K562 (cell line): ENCODE measurements around the gene UPP1. TPM values are rescaled to one million over a fixed set of nuclear protein-coding genes. Genes with fewer than 3 reads are reported as not detected.

ENCODE experiments used
- ATAC-seq: fragments of 200-7000 bp; cut with Tn5 transposase; 3 replicates; pipeline ENCODE4 v1.9.1; 2020; ENCODE audit warnings: moderate library complexity
- BruUV-seq: library from RNA; stranded (reverse); fragments of 400-500 nt; replicated peaks from 2 replicates; lab custom pipeline; 2021; lab: Mats Ljungman, UMichigan
- CTCF ChIA-PET: fragments of 300-600 bp; formaldehyde crosslinking; extraction: SDS; loops from one replicate; lab custom pipeline; 2021; ENCODE audit warnings: low intra/inter-chr PET ratio; lab: Yijun Ruan, JAX
- POLR2A ChIA-PET: fragments of 300-600, 350-650 bp; sonication (Branson Sonifier 250); formaldehyde crosslinking; extraction: SDS; loops from one replicate; lab custom pipeline; 2021; ENCODE audit warnings: antibody characterized with exemption, inconsistent platforms; lab: Yijun Ruan, JAX
- DNase-seq, 4 experiments: peaks; one replicate each; pipeline versions ENCODE4 v3.0.0 to v3.0.0-alpha.2; 2011 to 2018; ENCODE audit warnings: low spot score in 3 of 4, mixed read lengths in 3 of 4; ENCODE audit errors: extremely low read depth in 1 of 4
- FAIRE-seq: peaks from 2 replicates; lab custom pipeline; 2011; peaks lifted over from hg19 to GRCh38; lab: Jason Lieb, UNC
- H2AFZ ChIP-seq: 2 replicates; pipeline ENCODE4 v1.6.0; 2011; ENCODE audit warnings: low read depth, low read length, control low read depth, inconsistent platforms
- H3K27ac ChIP-seq: fragments of 200-600 bp; 3 replicates; pipeline ENCODE4 v1.8.0; 2011; ENCODE audit warnings: low read depth, mild to moderate bottlenecking, control low read depth, inconsistent platforms, low read length, moderate library complexity, mixed read lengths; ENCODE audit errors: extremely low read depth
- H3K27me3 ChIP-seq, 2 experiments: fragments of 300-600 bp in 1 of 2; 2 replicates in 1 of 2; 3 replicates in 1 of 2; pipeline versions ENCODE4 v1.6.0 to v1.8.0; 2011; ENCODE audit warnings: inconsistent platforms in 2 of 2, low read length in 2 of 2, mild to moderate bottlenecking in 1 of 2, mixed read lengths in 1 of 2, moderate library complexity in 1 of 2; ENCODE audit not compliant: control insufficient read depth in 2 of 2, insufficient read depth in 2 of 2
- H3K36me3 ChIP-seq: fragments of 300-600 bp; 3 replicates; pipeline ENCODE4 v1.8.0; 2011; ENCODE audit warnings: mild to moderate bottlenecking, low read length, inconsistent platforms; ENCODE audit not compliant: control insufficient read depth, insufficient read depth
- H3K4me1 ChIP-seq, 2 experiments: fragments of 200-600 bp in 1 of 2; replicated peaks in 1 of 2; 2 replicates in 1 of 2; 3 replicates in 1 of 2; pipeline versions ENCODE4 v1.5.1 to v1.8.0; 2011; ENCODE audit warnings: inconsistent platforms in 2 of 2, low read length in 2 of 2, mild to moderate bottlenecking in 1 of 2, mixed read lengths in 1 of 2, moderate library complexity in 1 of 2; ENCODE audit not compliant: control insufficient read depth in 2 of 2, insufficient read depth in 2 of 2
- H3K4me2 ChIP-seq: 2 replicates; pipeline ENCODE4 v1.6.1; 2011; ENCODE audit warnings: low read length, control low read depth, inconsistent platforms, mixed read lengths; ENCODE audit not compliant: insufficient read depth
- H3K4me3 ChIP-seq: fragments of 200-600 bp; sonication (generic), shearing (Covaris generic); 2 replicates; pipeline ENCODE4 v1.5.1; 2016; ENCODE audit warnings: control low read depth, inconsistent platforms
- H3K79me2 ChIP-seq: fragments of 200-600 bp; 3 replicates; pipeline ENCODE4 v1.8.0; 2011; ENCODE audit warnings: low read length, inconsistent platforms; ENCODE audit not compliant: control insufficient read depth, insufficient read depth
- H3K9ac ChIP-seq, 2 experiments: 2 replicates each; pipeline versions ENCODE4 v1.6.0 to v1.6.1; 2011; ENCODE audit warnings: low read depth in 2 of 2, low read length in 2 of 2, control low read depth in 1 of 2, inconsistent platforms in 1 of 2, mild to moderate bottlenecking in 1 of 2, mixed read lengths in 1 of 2; ENCODE audit not compliant: insufficient read depth in 1 of 2
- H3K9me1 ChIP-seq: one replicate; pipeline ENCODE4 v1.6.0; 2011; ENCODE audit warnings: inconsistent platforms, mild to moderate bottlenecking, low read length, moderate library complexity; ENCODE audit not compliant: control insufficient read depth, insufficient read depth
- H3K9me3 ChIP-seq: replicated peaks from 2 replicates; pipeline ENCODE4 v1.5.1; 2011; ENCODE audit warnings: low read depth, low read length, inconsistent platforms; ENCODE audit not compliant: control insufficient read depth, insufficient read depth
- H4K20me1 ChIP-seq: replicated peaks from 2 replicates; pipeline ENCODE4 v1.6.1; 2011; ENCODE audit warnings: low read length, inconsistent platforms, mixed read lengths; ENCODE audit not compliant: control insufficient read depth, insufficient read depth
- EGR1 ChIP-seq: fragments of 450-650 bp; conservative IDR thresholded peaks from 2 replicates; pipeline ENCODE4 v1.6.1; 2017; ENCODE audit warnings: mild to moderate bottlenecking
- FOXA3 ChIP-seq, 2 experiments: fragments of 450-650 bp in 1 of 2; sonication (generic) in 1 of 2; formaldehyde crosslinking; IDR thresholded peaks in 1 of 2; conservative IDR thresholded peaks in 1 of 2; 2 replicates each; pipeline versions ENCODE4 v1.4.0 to v1.8.0; 2020 to 2022; ENCODE audit warnings: mild to moderate bottlenecking in 2 of 2, missing genetic modification reagents in 1 of 2
- KDM4B ChIP-seq, 2 experiments: fragments of 450-650 bp in 1 of 2; sonication (generic) in 1 of 2; IDR thresholded peaks; 2 replicates each; pipeline ENCODE4 v1.6.1; 2016 to 2017; ENCODE audit warnings: borderline replicate concordance in 2 of 2, antibody characterized with exemption in 1 of 2, low read depth in 1 of 2, mild to moderate bottlenecking in 1 of 2
- NUFIP1 ChIP-seq: fragments of 450-650 bp; IDR thresholded peaks from 2 replicates; pipeline ENCODE4 v1.6.1; 2018; ENCODE audit not compliant: partially characterized antibody
- SIRT6 ChIP-seq: IDR thresholded peaks from one replicate; pipeline ENCODE4 v1.6.1; 2012; ENCODE audit warnings: low read depth, mild to moderate bottlenecking, control low read depth, inconsistent platforms, low read length, moderate library complexity
- YBX1 ChIP-seq: fragments of 450-650 bp; IDR thresholded peaks from 2 replicates; pipeline ENCODE4 v1.7.1; 2016; ENCODE audit warnings: mild to moderate bottlenecking
- ZNF512 ChIP-seq: IDR thresholded peaks from 2 replicates; pipeline ENCODE4 v1.6.1; 2016; ENCODE audit warnings: missing genetic modification characterization, missing compliant biosample characterization
- in situ Hi-C: fragments of 300-500 bp; cut with MboI; formaldehyde crosslinking; loops from 4 replicates; pipeline ENCODE4 v1.15.0; 2018; ENCODE audit warnings: inconsistent platforms, mixed read lengths
- intact Hi-C: fragments of 100-400 bp; cut with micrococcal nuclease; formaldehyde crosslinking; loops from 2 replicates; pipeline ENCODE4 v1.14.2; 2022
- polyA plus RNA-seq, 8 experiments: library from polyadenylated mRNA; depleted of rRNA in 4 of 8; stranded (reverse) in 5 of 8; unstranded in 3 of 8; fragments of >200 nt; fragmentation: Nextera tagmentation in 2 of 8; fragmentation: Illumina TruSeq in 1 of 8; extraction: Ambion mirVana in 2 of 8; extraction: Trizol in 1 of 8; gene quantifications; 2 replicates each; pipeline versions ENCODE4 v1.2.1 to v1.2.3, GENCODE V29; 2011 to 2014; ENCODE audit warnings: inconsistent platforms in 1 of 8, missing spikeins in 1 of 8
- total RNA-seq, 7 experiments: library from RNA; depleted of rRNA in 6 of 7; stranded (reverse); fragments of >200 nt in 6 of 7; fragmentation: Illumina TruSeq in 2 of 7; extraction: Trizol in 2 of 7; gene quantifications; 2 replicates each; pipeline versions ENCODE4 v1.2.1 to v1.2.3, GENCODE V29; 2011 to 2021; ENCODE audit warnings: low replicate concordance in 1 of 7

UPP1 gene
- total and polyA plus RNA-seq, 9 of the 15 experiments (the other 6 are each of a cell fraction or from before 2014, with no cell fraction given): 0.38 to 2.4 (median 0.61) TPM

- no peak for TF ChIP-seq SIRT6
- no peak for TF ChIP-seq NUFIP1
- no peak for TF ChIP-seq FOXA3 (CRISPR knock-in tag; conservative IDR thresholded peaks at IDR 0.05 in 1 of 2, IDR thresholded peaks at IDR 0.05 in 1 of 2)
- no peak for TF ChIP-seq KDM4B (IDR thresholded peaks at IDR 0.05; ENCODE audit: borderline replicate concordance in 2 of 2, low read depth in 1 of 2)
- no peak for TF ChIP-seq YBX1
Measured at GRCh38 chr7:48148311-48148710, 59.2 kb downstream of the UPP1 start (continued).

DNA sequence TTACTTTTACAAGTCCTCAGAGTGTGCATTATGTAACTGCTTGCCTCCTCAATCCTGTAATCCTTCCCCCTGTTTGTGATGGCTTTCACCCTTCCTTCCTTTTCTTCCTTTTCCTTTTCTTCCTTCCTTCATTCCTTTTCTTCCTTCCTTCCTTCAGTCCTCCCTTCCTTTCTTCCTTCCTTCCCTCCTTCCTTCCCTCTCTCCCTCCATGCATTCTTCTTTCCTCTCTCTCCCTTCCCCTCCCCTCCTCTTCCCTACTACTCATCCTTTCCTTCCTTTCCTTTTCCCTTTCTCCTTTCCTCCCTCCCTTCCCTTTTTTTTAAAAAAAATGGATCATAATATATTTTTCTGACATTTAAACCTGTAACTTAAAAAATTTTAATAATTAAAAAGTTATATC, 60.0 kb downstream of the UPP1 start:
- Histone ChIP-seq H3K4me2 (no peak overlapping the region), H2AFZ (no peak overlapping the region), H3K9me1 (no peaks in the 10 kb centered on the region), H3K4me1 (no peaks in the 10 kb centered on the region), H3K79me2 (no peaks in the 10 kb centered on the region), H3K27ac (no peak overlapping the region), H3K4me3 (no peak overlapping the region), H3K9me3 (no peaks in the 10 kb centered on the region), H4K20me1 (no peaks in the 10 kb centered on the region), H3K27me3 (no peaks in the 10 kb centered on the region), H3K9ac (no peak overlapping the region)
- intact Hi-C loops (no loop called here), in situ Hi-C loops (no loop called here)
- BruUV-seq: no TSS peak
- no peak for ATAC-seq
- FAIRE-seq: no peak
- POLR2A ChIA-PET: no interaction called here
- TF ChIP-seq EGR1 (no peak), ZNF512 (tag) (peak; percentile 67; the same call in 1 of the 2 replicates)
- TF ChIP-seq, all 486 proteins: peak for 1
- CTCF ChIA-PET: no interaction called here
- no peaks in the 10 kb centered on the region for H3K36me3 ChIP-seq
- DNase-seq: no peak
